EL (cell line): ENCODE results near the gene MCF2L2.
A peak's percentile ranks its signal among the peaks of the same experiment; 100 is the strongest.

Experiments
- DNase-seq: peaks from one replicate; pipeline ENCODE4 v3.0.0-alpha.2; 2016

MCF2L2 gene

GRCh38 chr3:183360971-183361624 is 67.3 kb downstream of the MCF2L2 start:
- DNase-seq: no peak

GRCh38 chr3:183359036-183359435 is 69.4 kb downstream of the MCF2L2 start:
- no peak for DNase-seq

GRCh38 chr3:183357564-183358079 is 70.8 kb downstream of the MCF2L2 start:
- no peak for DNase-seq

GRCh38 chr3:183356920-183357319 is 71.5 kb downstream of the MCF2L2 start:
- no peak for DNase-seq

- DNase-seq: no peak
Measured at GRCh38 chr3:183354874-183355273, 73.5 kb downstream of the MCF2L2 start.

GRCh38 chr3:183354325-183354831 is 74.0 kb downstream of the MCF2L2 start:
- no peak for DNase-seq

GRCh38 chr3:183353421-183353820 is 75.0 kb downstream of the MCF2L2 start:
- no peak for DNase-seq

GRCh38 chr3:183350164-183350563 is 78.3 kb downstream of the MCF2L2 start:
- DNase-seq: no peak

GRCh38 chr3:183349421-183350157 is 78.8 kb downstream of the MCF2L2 start:
- no peak for DNase-seq

GRCh38 chr3:183342824-183343223 is 85.6 kb downstream of the MCF2L2 start:
- no peak for DNase-seq

GRCh38 chr3:183341545-183342288 is 86.7 kb downstream of the MCF2L2 start:
- no peak for DNase-seq

GRCh38 chr3:183340222-183340621 is 88.2 kb downstream of the MCF2L2 start:
- no peak for DNase-seq

- DNase-seq: no peak
Measured at GRCh38 chr3:183339461-183340086, 88.8 kb downstream of the MCF2L2 start.

- no peak for DNase-seq
Measured at GRCh38 chr3:183338520-183338919, 89.9 kb downstream of the MCF2L2 start.

GRCh38 chr3:183332487-183332886 is 95.9 kb downstream of the MCF2L2 start:
- no peak for DNase-seq

- DNase-seq: no peak
Measured at GRCh38 chr3:183331498-183331897, 96.9 kb downstream of the MCF2L2 start.

GRCh38 chr3:183330881-183331280 is 97.5 kb downstream of the MCF2L2 start:
- no peak for DNase-seq

GRCh38 chr3:183329543-183329942 is 98.9 kb downstream of the MCF2L2 start:
- no peak for DNase-seq

- peak; percentile 59 for DNase-seq
Measured at GRCh38 chr3:183328823-183329222, 99.6 kb downstream of the MCF2L2 start.

- DNase-seq: no peak
Measured at GRCh38 chr3:183328164-183328563, 100.3 kb downstream of the MCF2L2 start.

GRCh38 chr3:183327343-183327742 is 101.1 kb downstream of the MCF2L2 start:
- DNase-seq: no peak

- DNase-seq: peak; percentile 53
Measured at GRCh38 chr3:183324083-183324482, 104.3 kb downstream of the MCF2L2 start.

GRCh38 chr3:183319371-183319770 is 109.0 kb downstream of the MCF2L2 start:
- DNase-seq: no peak
